IMR-90 (cell line): ENCODE results near the gene SARM1.

Source experiments
- CTCF ChIP-seq: conservative IDR thresholded peaks from 2 replicates; pipeline ENCODE4 v1.5.1; 2012; ENCODE audit warnings: mild to moderate bottlenecking, low read depth, low read length, improper control_type of control experiment
- POLR2A ChIP-seq: IDR thresholded peaks from 2 replicates; pipeline ENCODE4 v1.6.1; 2012; ENCODE audit warnings: mild to moderate bottlenecking, low read depth, low read length

- TF ChIP-seq CTCF (no peak), POLR2A (no peak)
Observed at GRCh38 chr17:28345419-28346198, 25.9 kb upstream of the SARM1 start.
